HG02885 (cell line): ENCODE data around the gene ZWILCH.

Experiments used
- ATAC-seq: cut with Tn5 transposase; IDR thresholded peaks from one replicate; pipeline ENCODE4 v1.9.1; 2021; ENCODE audit warnings: mild to moderate bottlenecking; ENCODE audit not compliant: unreplicated experiment, poor library complexity

The ZWILCH gene

DNA sequence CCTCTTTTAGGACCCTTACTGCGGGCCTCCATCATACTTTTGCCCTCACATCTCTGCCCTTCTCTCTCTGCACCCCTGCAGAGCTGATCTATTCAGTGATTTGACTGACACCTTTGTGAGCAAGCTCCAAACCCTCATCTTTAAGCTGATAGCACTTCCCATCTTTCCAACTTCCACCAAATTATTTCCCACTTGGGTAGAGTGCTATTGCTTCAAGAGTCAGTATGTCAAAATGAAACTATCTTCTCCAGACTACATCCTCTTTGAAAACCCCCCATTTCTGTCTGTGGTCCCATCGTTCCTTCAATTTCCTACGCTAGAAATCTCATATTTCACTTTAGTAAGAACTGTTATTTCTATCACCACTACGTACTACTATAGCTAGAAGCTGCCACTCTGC is 19.7 kb downstream of the ZWILCH start:
- ATAC-seq = no peak

GRCh38 chr15:66535056-66535455 is 29.9 kb downstream of the ZWILCH start:
- ATAC-seq = no peak

GRCh38 chr15:66542896-66543295 is 37.8 kb downstream of the ZWILCH start:
- ATAC-seq = no peak

GRCh38 chr15:66545255-66545654 is 40.1 kb downstream of the ZWILCH start:
- ATAC-seq = no peak

- ATAC-seq = no peak
These were observed 50.6 kb downstream of the ZWILCH start for GRCh38 chr15:66555685-66556084.

GRCh38 chr15:66558271-66558670 is 53.1 kb downstream of the ZWILCH start:
- ATAC-seq = no peak

- ATAC-seq = no peak
These were observed 55.9 kb downstream of the ZWILCH start for GRCh38 chr15:66560856-66561525.

DNA sequence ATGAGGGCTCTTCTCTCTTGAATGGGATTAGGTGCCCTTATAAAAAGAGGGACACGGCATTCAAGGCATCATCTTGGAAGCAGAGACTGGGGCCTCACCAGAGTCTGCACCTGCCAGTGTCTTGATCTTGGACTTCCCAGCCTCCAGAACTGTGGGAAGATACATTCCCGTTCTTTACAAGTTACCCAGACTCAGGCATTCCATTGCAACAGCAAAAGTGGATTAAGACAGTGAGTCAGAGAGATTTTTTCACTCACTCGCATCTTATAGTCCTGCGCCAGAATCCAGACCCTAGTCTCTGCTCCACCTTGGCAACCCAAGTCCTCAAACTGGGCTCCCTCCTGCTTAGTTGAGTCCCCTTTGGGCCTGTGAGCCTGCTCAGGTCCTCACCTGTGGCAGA is 58.0 kb downstream of the ZWILCH start:
- no peak for ATAC-seq

DNA sequence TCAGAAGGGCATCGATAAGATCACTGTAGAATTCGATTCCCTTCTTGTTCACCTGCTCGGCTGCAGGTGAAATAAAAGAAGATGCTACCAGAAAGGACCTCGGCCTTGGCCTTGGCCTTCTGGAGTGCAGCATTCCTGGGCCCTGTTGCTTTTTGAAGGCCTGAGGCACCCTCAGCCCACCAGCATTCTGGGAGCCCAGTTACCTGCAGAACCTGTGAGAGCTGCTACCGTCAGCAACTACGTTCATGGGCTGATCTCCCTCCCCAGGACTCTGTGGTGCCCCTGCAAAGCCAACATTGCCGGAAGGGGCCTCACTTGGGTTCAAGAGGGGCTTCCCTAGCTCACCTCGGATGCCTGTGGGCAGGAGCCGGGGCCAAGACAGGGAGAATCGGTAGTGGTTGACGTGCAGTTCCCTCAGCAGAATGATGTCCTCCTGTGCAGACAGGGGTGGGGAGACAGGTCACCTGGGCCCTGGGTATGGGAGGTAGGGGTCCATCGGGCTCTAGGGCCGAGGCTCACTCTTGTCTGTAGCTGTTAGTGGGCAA is 58.5 kb downstream of the ZWILCH start:
- ATAC-seq = no peak

- no peak for ATAC-seq
These were observed 59.3 kb downstream of the ZWILCH start for GRCh38 chr15:66564136-66565041.

DNA sequence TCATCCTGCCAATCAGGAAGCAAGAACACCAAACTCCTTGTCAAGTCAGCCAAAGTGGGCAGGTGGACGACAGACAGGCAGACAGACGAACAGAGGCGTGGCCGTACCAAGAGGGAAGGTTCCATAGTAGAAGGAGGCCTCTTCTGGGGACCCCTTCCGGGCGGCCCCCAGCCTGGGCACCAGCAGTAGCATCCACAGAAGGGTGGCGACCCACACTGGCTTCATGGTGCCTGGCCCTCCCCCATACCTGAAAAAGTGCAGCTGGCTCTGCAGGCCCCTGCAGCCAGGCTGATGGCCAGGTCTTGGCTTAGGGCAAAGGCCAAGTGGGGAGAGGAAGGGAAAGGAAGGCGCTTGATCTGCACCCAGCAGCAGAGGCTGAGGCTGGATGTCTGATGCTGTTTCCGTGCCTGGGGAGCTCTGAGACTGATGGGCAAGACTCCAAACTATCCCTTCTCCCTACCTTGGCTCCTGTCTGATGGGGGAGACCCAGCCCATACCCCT is 60.1 kb downstream of the ZWILCH start:
- no peak for ATAC-seq

- no peak for ATAC-seq
These were observed 60.6 kb downstream of the ZWILCH start, which contains the start of gene LCTL for GRCh38 chr15:66565741-66566144. LCTL (minus strand) TSS chr15:66565998; CDS start chr15:66565365, 633 bp downstream.

- ATAC-seq = no peak
These were observed 61.9 kb downstream of the ZWILCH start for GRCh38 chr15:66566963-66567531.

DNA sequence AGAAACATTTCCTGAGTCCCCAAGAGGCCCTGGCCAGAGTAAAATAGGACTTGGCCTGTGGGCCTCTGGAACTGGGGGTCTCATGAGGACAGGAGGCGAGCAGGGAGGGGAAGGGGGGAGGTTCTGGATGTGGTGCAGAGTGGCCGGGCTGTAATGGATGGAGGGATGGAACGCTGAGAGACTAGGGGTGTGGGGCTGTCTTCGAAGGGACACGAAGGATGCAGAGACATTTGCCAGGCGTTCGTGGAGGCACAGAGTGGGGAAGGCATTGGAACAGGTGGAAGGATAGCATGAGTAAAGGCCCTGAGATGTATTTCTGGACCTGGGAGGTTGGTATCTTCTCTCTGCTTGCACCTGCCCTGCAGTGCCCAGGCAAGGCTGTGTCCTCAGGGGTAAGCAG is 62.8 kb downstream of the ZWILCH start:
- ATAC-seq = no peak

- no peak for ATAC-seq
These were observed 64.5 kb downstream of the ZWILCH start for GRCh38 chr15:66569461-66570137.

- no peak for ATAC-seq
These were observed 65.2 kb downstream of the ZWILCH start for GRCh38 chr15:66570327-66570726.

GRCh38 chr15:66570842-66571478 is 65.8 kb downstream of the ZWILCH start:
- no peak for ATAC-seq

DNA sequence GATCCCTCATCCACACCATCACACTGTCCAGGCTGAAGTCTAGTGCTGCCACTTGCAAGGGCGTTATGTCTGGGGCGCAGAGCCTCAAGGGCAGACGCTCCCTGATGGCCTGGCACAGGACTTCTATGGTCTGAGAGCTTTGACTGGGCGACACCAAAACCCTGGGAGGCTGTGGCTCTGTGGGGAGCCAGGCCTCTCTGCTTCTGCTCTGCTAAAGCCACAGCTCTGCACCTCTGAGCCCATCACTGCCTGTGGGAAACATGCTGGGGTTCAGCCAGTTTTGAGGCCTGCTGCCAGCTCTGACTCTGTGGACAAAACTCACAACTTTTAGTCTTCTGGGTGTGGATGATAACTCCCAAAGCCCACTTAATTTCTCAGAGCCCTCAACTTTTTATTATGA is 67.0 kb downstream of the ZWILCH start:
- ATAC-seq = no peak

DNA sequence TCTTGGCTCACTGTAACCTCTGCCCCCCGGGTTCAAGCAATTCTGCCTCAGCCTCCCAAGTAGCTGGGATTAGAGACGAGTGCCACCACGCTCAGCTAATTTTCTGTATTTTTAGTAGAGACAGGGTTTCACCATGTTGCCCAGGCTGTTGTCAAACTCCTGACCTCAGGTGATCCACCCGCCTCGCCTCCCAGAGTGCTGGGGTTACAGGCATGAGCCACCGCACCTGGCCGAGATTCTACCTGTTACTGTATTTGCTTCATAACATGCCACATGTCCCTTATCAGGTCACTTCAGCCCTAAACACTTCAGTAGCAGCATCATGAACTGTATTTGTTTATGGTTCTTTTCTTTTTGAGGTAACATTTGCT is 68.2 kb downstream of the ZWILCH start:
- ATAC-seq = no peak
